ENCODE results near the gene CCDC33. TPM values are rescaled to one million over a fixed set of nuclear protein-coding genes. Genes with fewer than 3 reads are reported as not detected.

CCDC33 gene
- polyA plus RNA-seq, 1 experiment = not detected

- no peak overlapping the region for H3K4me3 ChIP-seq (ENCODE audit: low read depth, low read length)
- H3K27ac ChIP-seq (ENCODE audit: low read depth, low read length) = no peak overlapping the region
- TF ChIP-seq CTCF (IDR thresholded peaks at IDR 0.05; ENCODE audit: low read depth, low read length) = no peak
- CTCF ChIA-PET = no interaction called here
- H3K9me3 ChIP-seq (ENCODE audit: control insufficient read depth, insufficient read depth, low read length) = no peaks in the 10 kb centered on the region; the same call in 1 of the 2 replicates
- DNase-seq (ENCODE audit: low read depth, low spot score) = no peak
- peaks cover 24% of the 10 kb centered on the region for H3K27me3 ChIP-seq (ENCODE audit: control insufficient read depth, insufficient read depth, low read length)
- POLR2A ChIA-PET = no interaction called here
These were observed 111.7 kb downstream of the CCDC33 start for GRCh38 chr15:74347757-74348250.

- peaks cover 3% of the 10 kb centered on the region; the same call in 1 of the 2 replicates for H3K9me3 ChIP-seq (ENCODE audit: control insufficient read depth, insufficient read depth, low read length)
- H3K27me3 ChIP-seq (ENCODE audit: control insufficient read depth, insufficient read depth, low read length) = peaks cover 30% of the 10 kb centered on the region
- H3K27ac ChIP-seq (ENCODE audit: low read depth, low read length) = no peak overlapping the region
- ChIA-PET CTCF (no interaction called here), POLR2A (no interaction called here)
- H3K4me3 ChIP-seq (ENCODE audit: low read depth, low read length) = no peak overlapping the region
- TF ChIP-seq CTCF (IDR thresholded peaks at IDR 0.05; ENCODE audit: low read depth, low read length) = no peak
- DNase-seq (ENCODE audit: low read depth, low spot score) = no peak
These were observed 113.2 kb downstream of the CCDC33 start for GRCh38 chr15:74349241-74349778.

- CTCF ChIA-PET = interaction anchor here (0.6 to 1.0 kb wide), 4 partner anchors 22 to 378 kb away, joined by 3 to 4 read pairs (median 4); no protein-coding TSS in a partner anchor
- H3K27ac ChIP-seq (ENCODE audit: low read depth, low read length) = no peak overlapping the region
- POLR2A ChIA-PET = no interaction called here
- H3K9me3 ChIP-seq (ENCODE audit: control insufficient read depth, insufficient read depth, low read length) = peaks cover 3% of the 10 kb centered on the region; the same call in 1 of the 2 replicates
- TF ChIP-seq CTCF (IDR thresholded peaks at IDR 0.05; ENCODE audit: low read depth, low read length) = no peak
- DNase-seq (ENCODE audit: low read depth, low spot score) = no peak
- H3K27me3 ChIP-seq (ENCODE audit: control insufficient read depth, insufficient read depth, low read length) = peaks cover 39% of the 10 kb centered on the region
- no peak overlapping the region for H3K4me3 ChIP-seq (ENCODE audit: low read depth, low read length)
These were observed 114.5 kb downstream of the CCDC33 start for GRCh38 chr15:74350295-74351275.

GRCh38 chr15:74351670-74352069 lies 115.5 kb downstream of the CCDC33 start:
- Histone ChIP-seq H3K9me3 (ENCODE audit: control insufficient read depth, insufficient read depth, low read length) (peaks cover 3% of the 10 kb centered on the region; the same call in 1 of the 2 replicates), H3K4me3 (ENCODE audit: low read depth, low read length) (no peak overlapping the region), H3K27me3 (ENCODE audit: control insufficient read depth, insufficient read depth, low read length) (peaks cover 39% of the 10 kb centered on the region), H3K27ac (ENCODE audit: low read depth, low read length) (no peak overlapping the region)
- no peak for DNase-seq (ENCODE audit: low read depth, low spot score)
- POLR2A ChIA-PET = no interaction called here
- CTCF ChIA-PET = interaction anchor here (0.6 to 0.7 kb wide), 3 partner anchors 94 to 436 kb away, joined by 3 to 5 read pairs (median 3); no protein-coding TSS in a partner anchor
- no peak for TF ChIP-seq CTCF (IDR thresholded peaks at IDR 0.05; ENCODE audit: low read depth, low read length)

Data from AG04450 (cell line).